ENCODE measurements around the gene NFATC2.

- TF ChIP-seq PATZ1 (CRISPR knock-in tag; IDR thresholded peaks at IDR 0.05; ENCODE audit: borderline replicate concordance) = no peak
- TF ChIP-seq CREB5 (CRISPR knock-in tag; IDR thresholded peaks at IDR 0.05; ENCODE audit: low read depth) = no peak
- TF ChIP-seq TOX (CRISPR knock-in tag; IDR thresholded peaks at IDR 0.05; ENCODE audit: borderline replicate concordance) = no peak
Measured at GRCh38 chr20:51423290-51423667, 119.2 kb downstream of the NFATC2 start.
